Kidney (tissue), 13 donors: Measurements from ENCODE around the gene LOC101059915.
"Not testable (repeated sequence)": the region's sequence is repeated elsewhere in the genome, so short reads cannot be mapped to it uniquely, and the experiment has no call there.

Experiments used
- DNase-seq, 5 donors: peaks; one replicate each; pipeline ENCODE4 v3.0.0-alpha.2; 2013 to 2020
- FAIRE-seq: peaks from 2 replicates; lab custom pipeline; 2012; peaks lifted over from hg19 to GRCh38; lab: Jason Lieb, UNC
- H3K27ac ChIP-seq, 2 donors: one replicate each; pipeline ENCODE4 v1.7.0; 2013; ENCODE audit warnings: low read depth in 2 of 2, low read length in 2 of 2, inconsistent platforms in 1 of 2
- H3K27me3 ChIP-seq: one replicate; pipeline ENCODE4 v1.7.1; 2013; ENCODE audit warnings: low read length, inconsistent platforms; ENCODE audit not compliant: control insufficient read depth, insufficient read depth
- H3K36me3 ChIP-seq, 3 donors: one replicate each; pipeline versions ENCODE4 v1.7.0 to v1.7.1; 2013; ENCODE audit warnings: low read length in 3 of 3, control low read depth in 1 of 3, inconsistent platforms in 1 of 3; ENCODE audit not compliant: insufficient read depth in 3 of 3, control insufficient read depth in 2 of 3
- H3K4me1 ChIP-seq, 3 donors: one replicate each; pipeline versions ENCODE4 v1.7.0 to v1.7.1; 2013; ENCODE audit warnings: low read length in 3 of 3, inconsistent platforms in 1 of 3, low read depth in 1 of 3; ENCODE audit not compliant: control insufficient read depth in 2 of 3, insufficient read depth in 2 of 3
- H3K4me3 ChIP-seq, 3 donors: one replicate each; pipeline versions ENCODE4 v1.7.0 to v1.8.1; 2013; ENCODE audit warnings: low read length in 3 of 3, control low read depth in 1 of 3, inconsistent platforms in 1 of 3
- H3K9ac ChIP-seq, 3 donors: one replicate each; pipeline versions ENCODE4 v1.7.0 to v1.7.1; 2013; ENCODE audit warnings: low read length in 3 of 3, control low read depth in 1 of 3, inconsistent platforms in 1 of 3
- H3K9me3 ChIP-seq, 3 donors: one replicate each; pipeline versions ENCODE4 v1.7.0 to v1.7.1; 2013; ENCODE audit warnings: low read length in 3 of 3, control low read depth in 1 of 3, inconsistent platforms in 1 of 3; ENCODE audit not compliant: control insufficient read depth in 2 of 3, insufficient read depth in 1 of 3
- intact Hi-C: fragments of 100-400 bp; cut with DNase I; formaldehyde crosslinking; loops from one replicate; pipeline ENCODE4 v1.11.1; 2022
- TF ChIP-seq, protein P1 (sequence below): IDR thresholded peaks from 3 replicates; pipeline ENCODE4 v1.5.1; 2012; ENCODE audit warnings: mild to moderate bottlenecking, moderate library complexity, borderline replicate concordance; ENCODE audit not compliant: insufficient read depth; ENCODE audit errors: extremely low read depth
- donor health status: control.
- donor health status: control.
- donor health status: control.
- donor health status: control.
- donor health status: control.
- donor health status: DM: yes; HTN: yes; CAD: no.
- donor health status: Normal renal cell carcinoma (clear cell type).

The LOC101059915 gene

DNA sequence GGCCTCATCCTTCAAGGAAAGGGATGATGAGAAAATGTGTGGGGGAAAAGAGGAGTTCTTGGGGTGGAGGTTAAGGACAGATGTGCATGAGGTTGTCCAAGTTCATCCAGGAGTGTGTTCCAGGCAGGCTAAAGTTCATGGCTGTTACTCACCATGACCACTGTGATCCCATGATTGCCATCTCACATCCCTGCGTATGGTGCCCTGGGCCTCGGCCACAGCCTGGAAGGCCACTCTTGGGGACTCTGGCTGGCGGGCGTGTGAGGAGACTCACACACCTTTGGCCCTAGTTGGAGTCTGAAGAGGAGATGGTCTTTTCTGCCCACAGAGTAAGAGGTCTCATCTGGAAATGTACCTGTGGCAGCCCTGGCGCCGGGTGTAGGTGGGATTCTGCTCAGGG lies 7.4 kb upstream of the LOC101059915 start:
- Histone ChIP-seq H3K9ac (no peak overlapping the region), H3K27ac (no peak overlapping the region), H3K4me3 (no peak overlapping the region), H3K9me3 (no peaks in the 10 kb centered on the region), H3K27me3 (no peaks in the 10 kb centered on the region), H3K36me3 (no peaks in the 10 kb centered on the region), H3K4me1 (no peaks in the 10 kb centered on the region)
- intact Hi-C loops: no loop called here
- no peak for DNase-seq
- TF ChIP-seq, protein P1, sequence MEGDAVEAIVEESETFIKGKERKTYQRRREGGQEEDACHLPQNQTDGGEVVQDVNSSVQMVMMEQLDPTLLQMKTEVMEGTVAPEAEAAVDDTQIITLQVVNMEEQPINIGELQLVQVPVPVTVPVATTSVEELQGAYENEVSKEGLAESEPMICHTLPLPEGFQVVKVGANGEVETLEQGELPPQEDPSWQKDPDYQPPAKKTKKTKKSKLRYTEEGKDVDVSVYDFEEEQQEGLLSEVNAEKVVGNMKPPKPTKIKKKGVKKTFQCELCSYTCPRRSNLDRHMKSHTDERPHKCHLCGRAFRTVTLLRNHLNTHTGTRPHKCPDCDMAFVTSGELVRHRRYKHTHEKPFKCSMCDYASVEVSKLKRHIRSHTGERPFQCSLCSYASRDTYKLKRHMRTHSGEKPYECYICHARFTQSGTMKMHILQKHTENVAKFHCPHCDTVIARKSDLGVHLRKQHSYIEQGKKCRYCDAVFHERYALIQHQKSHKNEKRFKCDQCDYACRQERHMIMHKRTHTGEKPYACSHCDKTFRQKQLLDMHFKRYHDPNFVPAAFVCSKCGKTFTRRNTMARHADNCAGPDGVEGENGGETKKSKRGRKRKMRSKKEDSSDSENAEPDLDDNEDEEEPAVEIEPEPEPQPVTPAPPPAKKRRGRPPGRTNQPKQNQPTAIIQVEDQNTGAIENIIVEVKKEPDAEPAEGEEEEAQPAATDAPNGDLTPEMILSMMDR: no peak
- no peak for FAIRE-seq

DNA sequence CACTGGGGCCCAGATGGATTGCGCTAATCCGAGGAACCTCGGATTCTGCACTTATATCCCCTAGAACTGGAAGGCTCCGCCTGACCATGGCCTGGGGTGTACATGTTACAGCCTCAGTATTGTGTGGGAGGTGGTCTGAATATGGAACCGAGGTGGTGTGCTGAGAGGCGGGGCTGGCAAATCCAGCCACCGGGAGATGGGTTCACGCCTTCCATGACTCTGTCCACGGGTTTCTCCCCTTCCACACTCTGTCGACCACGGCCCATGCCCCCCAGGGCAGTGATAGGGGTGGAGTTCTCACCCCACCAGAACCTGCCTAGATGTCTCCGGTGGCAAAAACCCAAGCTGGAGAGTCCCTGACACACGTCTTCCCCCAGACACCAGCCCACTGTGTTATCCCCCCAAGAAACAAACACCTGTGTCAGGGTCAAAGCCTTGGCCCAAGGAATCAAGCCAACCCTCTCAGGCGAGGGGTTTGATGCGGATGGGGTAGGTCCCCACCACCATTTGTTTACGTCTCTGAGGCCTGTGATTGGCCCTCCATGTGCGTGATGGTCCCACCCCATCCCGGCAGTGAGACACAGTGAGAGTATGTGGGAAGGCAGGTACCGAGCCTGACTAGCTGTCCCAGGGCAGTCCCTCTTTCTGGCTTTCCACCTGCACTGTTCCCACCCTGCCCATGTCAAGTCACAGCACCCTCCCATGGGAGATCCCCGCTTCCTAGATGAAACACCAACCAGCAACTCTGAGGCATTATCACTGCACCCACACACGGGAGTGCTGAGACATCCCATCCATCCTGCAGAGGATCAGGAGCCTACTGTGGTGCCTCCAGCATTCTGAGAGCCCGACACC lies 6.6 kb upstream of the LOC101059915 start:
- intact Hi-C loops: no loop called here
- H3K4me3 ChIP-seq: no peak overlapping the region
- TF ChIP-seq, protein P1: no peak
- H3K36me3 ChIP-seq: no peaks in the 10 kb centered on the region
- no peak overlapping the region for H3K27ac ChIP-seq
- no peak for DNase-seq
- H3K9me3 ChIP-seq: no peaks in the 10 kb centered on the region
- no peaks in the 10 kb centered on the region for H3K4me1 ChIP-seq
- H3K27me3 ChIP-seq: no peaks in the 10 kb centered on the region
- no peak for FAIRE-seq
- H3K9ac ChIP-seq: no peak overlapping the region

DNA sequence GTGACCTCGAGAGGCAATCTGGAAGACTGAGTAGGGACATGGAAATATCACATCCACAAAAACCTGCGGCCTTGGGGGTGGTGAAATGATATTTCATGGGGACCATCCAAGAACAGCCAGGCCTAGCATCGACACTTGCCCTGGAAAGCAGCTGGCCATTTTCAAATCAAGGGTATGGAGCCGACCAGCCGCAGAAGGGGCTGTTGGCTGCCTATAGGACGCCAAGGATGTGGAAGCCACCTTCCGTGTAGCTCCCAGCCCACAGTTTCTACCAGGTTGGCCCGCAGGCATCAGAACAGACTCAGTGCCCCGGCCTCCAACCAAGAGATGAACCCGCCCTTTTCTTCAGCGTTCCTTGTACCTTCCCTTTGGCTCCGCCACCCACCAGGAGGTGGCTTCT lies 5.4 kb upstream of the LOC101059915 start:
- TF ChIP-seq, protein P1: no peak
- no peak overlapping the region for H3K9ac ChIP-seq
- no peak for FAIRE-seq
- no peaks in the 10 kb centered on the region for H3K4me1 ChIP-seq
- DNase-seq: no peak
- intact Hi-C loops: no loop called here
- no peak overlapping the region for H3K4me3 ChIP-seq
- no peaks in the 10 kb centered on the region for H3K36me3 ChIP-seq
- no peak overlapping the region for H3K27ac ChIP-seq
- no peaks in the 10 kb centered on the region for H3K27me3 ChIP-seq
- no peaks in the 10 kb centered on the region for H3K9me3 ChIP-seq

DNA sequence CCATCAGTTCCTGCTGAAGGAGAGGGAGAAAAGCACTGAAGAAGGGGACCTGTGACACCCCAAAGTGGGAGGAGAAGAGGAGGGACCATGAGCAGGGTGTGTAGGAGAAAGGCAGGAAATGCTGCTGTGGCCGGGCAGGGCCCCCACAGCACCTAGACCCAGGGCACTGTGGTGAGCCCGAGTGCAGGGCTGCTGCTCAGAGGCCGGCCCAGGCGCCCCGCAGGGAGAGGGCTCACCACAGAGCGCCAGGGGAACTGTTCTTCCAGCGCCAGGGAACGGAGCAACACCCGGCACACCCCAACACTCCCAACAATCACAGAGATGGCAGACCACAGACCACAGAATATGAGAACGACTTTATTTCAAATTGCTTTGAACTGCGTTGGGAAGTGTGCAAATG lies 4.7 kb upstream of the LOC101059915 start:
- H3K36me3 ChIP-seq, H3K9me3 ChIP-seq, intact Hi-C loops, H3K27me3 ChIP-seq, DNase-seq, H3K9ac ChIP-seq, H3K27ac ChIP-seq, FAIRE-seq, H3K4me1 ChIP-seq, H3K4me3 ChIP-seq: not testable (repeated sequence)

DNA sequence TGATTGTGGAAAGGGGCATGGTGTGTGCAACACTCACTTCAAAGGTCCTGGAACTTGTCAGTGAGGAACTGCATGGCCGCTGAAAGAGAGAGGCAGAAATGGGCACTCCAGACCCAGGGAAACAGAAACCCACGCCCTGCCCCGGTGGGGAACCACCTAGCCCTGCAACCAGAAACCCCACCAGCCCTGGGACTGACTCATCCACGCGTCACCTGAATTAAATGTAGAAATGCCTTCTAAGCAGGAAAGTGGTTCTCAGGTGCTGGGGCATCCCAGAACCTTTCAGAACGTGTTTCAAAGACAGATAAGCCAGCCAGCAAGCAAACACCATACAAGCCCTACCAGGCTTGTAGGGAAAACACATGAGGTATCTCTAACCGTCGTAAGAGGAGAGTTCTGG lies 4.1 kb upstream of the LOC101059915 start:
- intact Hi-C loops: not testable (repeated sequence)

DNA sequence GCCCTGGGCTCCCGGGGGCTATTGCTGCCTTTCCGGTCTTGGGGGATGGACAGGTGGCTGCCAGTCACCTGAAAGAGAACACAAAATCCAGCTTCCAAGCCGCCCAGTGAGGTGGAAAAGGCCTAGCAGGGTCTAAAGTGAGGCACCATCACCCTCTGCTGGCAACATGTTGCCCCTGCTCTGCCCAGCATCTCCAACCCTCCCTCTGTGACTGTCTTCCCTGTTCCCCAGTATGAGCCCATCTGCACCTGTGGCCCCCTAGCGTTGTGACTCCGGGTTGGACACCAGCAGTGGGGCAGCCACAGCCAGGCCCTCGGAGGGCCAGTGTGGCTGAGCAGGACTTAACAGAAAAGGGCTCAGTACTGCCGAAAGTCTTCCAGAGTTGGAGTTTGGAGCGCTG lies 3.1 kb upstream of the LOC101059915 start:
- H3K9me3 ChIP-seq, H3K9ac ChIP-seq, H3K27ac ChIP-seq, H3K27me3 ChIP-seq, H3K36me3 ChIP-seq, H3K4me1 ChIP-seq, H3K4me3 ChIP-seq, intact Hi-C loops, FAIRE-seq: not testable (repeated sequence)
- DNase-seq: peak in 3 of 5 donors; percentile 17 to 33 (median 21)

More for the DNA sequence above, 4.1 kb upstream of the LOC101059915 start:
- not testable (repeated sequence) for DNase-seq, H3K4me3 ChIP-seq, H3K36me3 ChIP-seq, FAIRE-seq, H3K9ac ChIP-seq, H3K27ac ChIP-seq, H3K9me3 ChIP-seq, H3K27me3 ChIP-seq, H3K4me1 ChIP-seq
